Measurements from ENCODE around the gene HAS3.

DNA sequence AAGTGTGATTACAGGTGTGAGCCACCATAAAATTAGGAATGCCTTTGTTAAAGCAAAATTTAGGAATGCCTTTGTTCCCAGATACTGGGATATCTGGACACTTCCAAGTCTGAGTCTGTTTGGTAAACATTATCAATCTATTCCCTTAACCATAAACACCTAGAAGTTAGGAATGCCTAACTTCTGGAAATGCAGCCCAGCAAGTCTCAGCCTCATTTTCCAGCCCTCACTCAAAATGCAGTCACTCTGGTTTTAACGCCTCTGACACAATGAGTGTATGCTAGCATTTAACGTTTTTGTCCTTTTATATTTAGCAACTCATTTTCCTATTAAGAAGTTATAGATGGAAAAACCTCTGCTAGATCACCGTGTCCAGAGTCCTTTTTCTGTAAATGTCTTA, 34.4 kb upstream of the HAS3 start:
- TF ChIP-seq, protein P1, sequence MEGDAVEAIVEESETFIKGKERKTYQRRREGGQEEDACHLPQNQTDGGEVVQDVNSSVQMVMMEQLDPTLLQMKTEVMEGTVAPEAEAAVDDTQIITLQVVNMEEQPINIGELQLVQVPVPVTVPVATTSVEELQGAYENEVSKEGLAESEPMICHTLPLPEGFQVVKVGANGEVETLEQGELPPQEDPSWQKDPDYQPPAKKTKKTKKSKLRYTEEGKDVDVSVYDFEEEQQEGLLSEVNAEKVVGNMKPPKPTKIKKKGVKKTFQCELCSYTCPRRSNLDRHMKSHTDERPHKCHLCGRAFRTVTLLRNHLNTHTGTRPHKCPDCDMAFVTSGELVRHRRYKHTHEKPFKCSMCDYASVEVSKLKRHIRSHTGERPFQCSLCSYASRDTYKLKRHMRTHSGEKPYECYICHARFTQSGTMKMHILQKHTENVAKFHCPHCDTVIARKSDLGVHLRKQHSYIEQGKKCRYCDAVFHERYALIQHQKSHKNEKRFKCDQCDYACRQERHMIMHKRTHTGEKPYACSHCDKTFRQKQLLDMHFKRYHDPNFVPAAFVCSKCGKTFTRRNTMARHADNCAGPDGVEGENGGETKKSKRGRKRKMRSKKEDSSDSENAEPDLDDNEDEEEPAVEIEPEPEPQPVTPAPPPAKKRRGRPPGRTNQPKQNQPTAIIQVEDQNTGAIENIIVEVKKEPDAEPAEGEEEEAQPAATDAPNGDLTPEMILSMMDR (IDR thresholded peaks at IDR 0.05) = no peak
- TF ChIP-seq POLR2A (IDR thresholded peaks at IDR 0.05) = no peak

Measured in heart left ventricle (tissue), 13 donors.